ENCODE measurements around the gene TEN1. TPM values are rescaled to one million over a fixed set of nuclear protein-coding genes. Genes with fewer than 3 reads are reported as not detected.
A peak's percentile ranks its signal among the peaks of the same experiment; 100 is the strongest.

Gene TEN1
- total and polyA plus RNA-seq, 2 of the 13 experiments (the other 11 are each of a cell fraction or from before 2014, with no cell fraction given) = 18.0 to 21.3 TPM

GRCh38 chr17:75940727-75941441 is 38.2 kb upstream of the TEN1 start, which contains the start of gene FBF1 (continued):
- TF ChIP-seq NR0B2 (CRISPR knock-in tag; IDR thresholded peaks at IDR 0.05) = peak; percentile 98
- no peak for TF ChIP-seq MAFG (CRISPR knock-in tag; IDR thresholded peaks at IDR 0.05)
- peak; percentile 96 for TF ChIP-seq PAF1 (CRISPR knock-in tag; IDR thresholded peaks at IDR 0.05)
- peak; percentile 55 for TF ChIP-seq ZBTB44 (CRISPR knock-in tag; IDR thresholded peaks at IDR 0.05)
- peak; percentile 74 for TF ChIP-seq ARID5B (CRISPR knock-in tag; IDR thresholded peaks at IDR 0.05)
- TF ChIP-seq ZNF160 (CRISPR knock-in tag; IDR thresholded peaks at IDR 0.05) = peak; percentile 94
- peak; percentile 84; the same call in 1 of the 2 replicates for TF ChIP-seq ZNF747 (CRISPR knock-in tag; IDR thresholded peaks at IDR 0.05; ENCODE audit: borderline replicate concordance)
- no peak for TF ChIP-seq ZSCAN22 (CRISPR knock-in tag; IDR thresholded peaks at IDR 0.05)
- TF ChIP-seq KDM5A (IDR thresholded peaks at IDR 0.05; ENCODE audit: borderline replicate concordance, low read length) = no peak; the same call in 1 of the 2 replicates
- TF ChIP-seq HOMEZ (CRISPR knock-in tag; IDR thresholded peaks at IDR 0.05; ENCODE audit: low read depth) = peak; percentile 83; the same call in 1 of the 2 replicates
- TF ChIP-seq ZNF7 (CRISPR knock-in tag; IDR thresholded peaks at IDR 0.05) = 0 out of 2 replicates have a peak, but pooled peaks have one; percentile 18
- TF ChIP-seq FOXP1 (IDR thresholded peaks at IDR 0.05) = no peak
- peak; percentile 30; the same call in 1 of the 2 replicates for TF ChIP-seq FOXP1 (CRISPR knock-in tag; IDR thresholded peaks at IDR 0.05)
- TF ChIP-seq ZNF816 (CRISPR knock-in tag; IDR thresholded peaks at IDR 0.05; ENCODE audit: borderline replicate concordance) = no peak; the same call in 1 of the 2 replicates
- TF ChIP-seq ZBTB14 (CRISPR knock-in tag; IDR thresholded peaks at IDR 0.05) = peak; percentile 70
- TF ChIP-seq TRAFD1 (CRISPR knock-in tag; IDR thresholded peaks at IDR 0.05; ENCODE audit: borderline replicate concordance) = 0 out of 2 replicates have a peak, but pooled peaks have one; percentile 26
- TF ChIP-seq NBN (conservative IDR thresholded peaks at IDR 0.05) = no peak
- peak; percentile 82; the same call in 1 of the 2 replicates for TF ChIP-seq ZNF891 (CRISPR knock-in tag; IDR thresholded peaks at IDR 0.05)

Measured in HepG2 (cell line).